MCF 10A (cell line): ENCODE measurements around the gene CCDC47. TPM values are rescaled to one million over a fixed set of nuclear protein-coding genes. Genes with fewer than 3 reads are reported as not detected.

Source experiments
- BruUV-seq: library from RNA; stranded (reverse); fragments of 400-500 nt; replicated peaks from 2 replicates; lab custom pipeline; 2021; lab: Mats Ljungman, UMichigan
- CTCF ChIA-PET: fragments of 300-600 bp; sonication (Branson Sonifier 250); formaldehyde crosslinking; extraction: SDS; loops from one replicate; lab custom pipeline; 2021; ENCODE audit warnings: antibody characterized with exemption, inconsistent platforms; lab: Yijun Ruan, JAX
- POLR2A ChIA-PET: fragments of 300-600, 350-650 bp; sonication (Branson Sonifier 250); formaldehyde crosslinking; extraction: SDS; loops from one replicate; lab custom pipeline; 2020; ENCODE audit warnings: antibody characterized with exemption, inconsistent platforms; lab: Yijun Ruan, JAX
- DNase-seq: peaks from one replicate; pipeline ENCODE4 v3.0.0-alpha.2; 2018; ENCODE audit not compliant: unreplicated experiment
- H3K27ac Mint-ChIP-seq: one replicate; pipeline ENCODE4 v1.8.0; 2022; ENCODE audit warnings: mild to moderate bottlenecking, low read depth, mixed read lengths; ENCODE audit not compliant: unreplicated experiment
- H3K27me3 Mint-ChIP-seq: one replicate; pipeline ENCODE4 v1.8.0; 2022; ENCODE audit warnings: mixed read lengths; ENCODE audit not compliant: insufficient read depth, unreplicated experiment
- H3K36me3 Mint-ChIP-seq: one replicate; pipeline ENCODE4 v1.8.0; 2022; ENCODE audit warnings: mild to moderate bottlenecking, moderate library complexity, mixed read lengths; ENCODE audit not compliant: insufficient read depth, unreplicated experiment
- H3K4me1 Mint-ChIP-seq: one replicate; pipeline ENCODE4 v1.8.0; 2022; ENCODE audit warnings: mixed read lengths; ENCODE audit not compliant: insufficient read depth, unreplicated experiment
- H3K4me3 Mint-ChIP-seq: one replicate; pipeline ENCODE4 v1.8.0; 2022; ENCODE audit warnings: mild to moderate bottlenecking, moderate library complexity, mixed read lengths; ENCODE audit not compliant: unreplicated experiment
- H3K9me3 Mint-ChIP-seq: one replicate; pipeline ENCODE4 v1.8.0; 2022; ENCODE audit warnings: mixed read lengths; ENCODE audit not compliant: unreplicated experiment
- intact Hi-C: fragments of 100-400 bp; cut with micrococcal nuclease; formaldehyde crosslinking; loops from 2 replicates; pipeline ENCODE4 v1.14.1; 2022
- total RNA-seq: library from RNA; stranded (reverse); gene quantifications from 2 replicates; pipeline ENCODE4 v1.2.3, GENCODE V29; 2022
- TF ChIP-seq, protein P1 (sequence below): fragments of 200-600 bp; IDR thresholded peaks from one replicate; pipeline ENCODE4 v1.8.0; 2022; ENCODE audit warnings: antibody characterized with exemption, mild to moderate bottlenecking; ENCODE audit not compliant: unreplicated experiment

Gene CCDC47
- total RNA-seq, 1 experiment from 2014 or later = 114 TPM

DNA sequence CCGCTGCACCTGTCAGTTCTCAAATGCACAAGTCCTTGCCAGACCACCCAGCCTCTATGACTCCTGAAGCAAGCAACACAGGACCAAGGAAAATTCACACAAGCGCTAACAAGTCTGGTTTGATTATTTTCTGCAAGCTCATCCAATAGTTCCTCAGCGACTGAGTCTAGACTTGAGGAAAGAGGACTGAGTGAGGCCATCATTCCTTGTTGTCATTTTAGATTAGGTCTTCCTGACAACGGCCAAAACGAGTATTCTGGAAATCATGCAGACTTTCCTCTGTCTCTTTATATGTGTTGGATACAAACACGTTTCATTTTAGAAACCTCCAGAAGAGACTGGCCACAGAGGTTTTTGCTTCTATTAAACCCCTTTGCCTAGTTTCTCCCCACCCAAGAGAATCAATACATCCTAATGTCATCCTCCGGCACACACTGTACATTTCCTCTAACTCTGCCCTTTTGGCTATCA is 561 bp downstream of the CCDC47 start:
- intact Hi-C loops = loop anchor here (2.0 kb wide), 1 partner anchor 32 kb away; the partner anchor contains the start of gene STRADA
- CTCF ChIA-PET = interaction anchor here (0.6 kb wide), 1 partner anchor 642 kb away, joined by 3 read pairs; no protein-coding TSS in a partner anchor
- peak; percentile 22 for DNase-seq

DNA sequence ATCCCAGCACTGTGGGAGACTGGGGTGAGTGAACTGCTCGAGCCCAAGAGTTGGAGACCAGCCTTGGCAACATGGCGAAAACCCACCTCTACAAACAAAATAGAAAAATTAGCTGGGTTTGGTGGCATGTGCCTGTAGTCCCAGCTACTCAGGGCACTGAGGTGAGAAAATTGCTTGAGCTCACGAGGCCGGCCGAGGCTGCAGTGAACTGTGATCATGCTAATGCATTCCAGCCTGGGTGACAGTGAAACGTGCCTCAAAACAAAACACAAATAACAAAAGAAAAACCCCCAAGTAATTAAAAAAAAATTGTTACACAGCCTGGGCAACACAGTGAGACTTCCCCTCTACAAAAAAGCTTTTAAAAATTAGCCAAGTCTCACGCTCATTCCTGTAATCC is 5.0 kb downstream of the CCDC47 start:
- peak overlapping the region; percentile 39 for H3K27ac Mint-ChIP-seq

More for the DNA sequence above, 561 bp downstream of the CCDC47 start:
- TF ChIP-seq, protein P1, sequence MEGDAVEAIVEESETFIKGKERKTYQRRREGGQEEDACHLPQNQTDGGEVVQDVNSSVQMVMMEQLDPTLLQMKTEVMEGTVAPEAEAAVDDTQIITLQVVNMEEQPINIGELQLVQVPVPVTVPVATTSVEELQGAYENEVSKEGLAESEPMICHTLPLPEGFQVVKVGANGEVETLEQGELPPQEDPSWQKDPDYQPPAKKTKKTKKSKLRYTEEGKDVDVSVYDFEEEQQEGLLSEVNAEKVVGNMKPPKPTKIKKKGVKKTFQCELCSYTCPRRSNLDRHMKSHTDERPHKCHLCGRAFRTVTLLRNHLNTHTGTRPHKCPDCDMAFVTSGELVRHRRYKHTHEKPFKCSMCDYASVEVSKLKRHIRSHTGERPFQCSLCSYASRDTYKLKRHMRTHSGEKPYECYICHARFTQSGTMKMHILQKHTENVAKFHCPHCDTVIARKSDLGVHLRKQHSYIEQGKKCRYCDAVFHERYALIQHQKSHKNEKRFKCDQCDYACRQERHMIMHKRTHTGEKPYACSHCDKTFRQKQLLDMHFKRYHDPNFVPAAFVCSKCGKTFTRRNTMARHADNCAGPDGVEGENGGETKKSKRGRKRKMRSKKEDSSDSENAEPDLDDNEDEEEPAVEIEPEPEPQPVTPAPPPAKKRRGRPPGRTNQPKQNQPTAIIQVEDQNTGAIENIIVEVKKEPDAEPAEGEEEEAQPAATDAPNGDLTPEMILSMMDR = no peak
- peaks cover 36% of the 10 kb centered on the region for H3K36me3 Mint-ChIP-seq
- no peaks in the 10 kb centered on the region for H3K9me3 Mint-ChIP-seq
- POLR2A ChIA-PET = interaction anchor here (0.9 to 11.5 kb wide), 32 partner anchors 8 to 769 kb away, joined by 3 to 211 read pairs (median 7); partner anchors contain the start of genes CEP95, DCAF7, DDX5 and FTSJ3
- peaks cover 28% of the 10 kb centered on the region for H3K4me1 Mint-ChIP-seq
- H3K4me3 Mint-ChIP-seq = peak overlapping the region; percentile 76
- peak overlapping the region; percentile 100 for H3K27ac Mint-ChIP-seq
- TSS peak; percentile 76 for BruUV-seq
- H3K27me3 Mint-ChIP-seq = no peaks in the 10 kb centered on the region

DNA sequence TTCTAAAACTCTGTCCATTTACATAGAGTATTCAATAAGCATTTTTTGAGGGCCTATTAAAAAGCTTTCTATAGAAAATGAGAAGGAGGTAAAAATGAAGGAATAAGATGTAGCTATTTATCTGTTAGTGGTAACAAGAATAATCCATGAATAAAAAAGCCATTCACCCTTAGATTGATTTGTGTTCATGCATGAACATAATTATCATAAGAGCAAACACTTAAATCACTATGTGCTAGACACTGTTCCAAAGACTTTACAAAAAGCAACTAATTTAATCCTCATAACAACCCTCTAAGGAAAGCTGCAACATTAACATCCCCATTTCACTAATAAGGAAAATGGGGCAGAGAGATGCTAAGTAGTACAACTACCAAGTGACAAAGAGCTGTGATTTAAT is 6.6 kb downstream of the CCDC47 start:
- no peak for DNase-seq
- intact Hi-C loops = no loop called here
- Mint-ChIP-seq H3K9me3 (no peaks in the 10 kb centered on the region), H3K36me3 (peaks cover 70% of the 10 kb centered on the region), H3K27ac (peak overlapping the region; percentile 39), H3K4me1 (peaks cover 18% of the 10 kb centered on the region), H3K4me3 (no peak overlapping the region), H3K27me3 (no peaks in the 10 kb centered on the region)
- TF ChIP-seq, protein P1 = no peak
- no TSS peak for BruUV-seq
- CTCF ChIA-PET = interaction anchor here (0.6 kb wide), 1 partner anchor 464 kb away, joined by 3 read pairs; no protein-coding TSS in a partner anchor
- POLR2A ChIA-PET = interaction anchor here (0.9 to 1.8 kb wide), 2 partner anchors 14 to 145 kb away, joined by 4 to 7 read pairs; partner anchors contain the start of gene MAP3K3

More for the DNA sequence above, 5.0 kb downstream of the CCDC47 start:
- H3K4me3 Mint-ChIP-seq = no peak overlapping the region
- H3K4me1 Mint-ChIP-seq = peaks cover 18% of the 10 kb centered on the region
- BruUV-seq = no TSS peak
- ChIA-PET CTCF (interaction anchor here (0.6 to 0.7 kb wide), 2 partner anchors 16 to 60 kb away, joined by 3 read pairs; no protein-coding TSS in a partner anchor), POLR2A (interaction anchor here (0.6 to 1.8 kb wide), 4 partner anchors 11 to 71 kb away, joined by 3 to 7 read pairs (median 3); no protein-coding TSS in a partner anchor)
- no peaks in the 10 kb centered on the region for H3K9me3 Mint-ChIP-seq
- no peaks in the 10 kb centered on the region for H3K27me3 Mint-ChIP-seq
- TF ChIP-seq, protein P1 = no peak
- H3K36me3 Mint-ChIP-seq = peaks cover 60% of the 10 kb centered on the region
- DNase-seq = no peak
- intact Hi-C loops = no loop called here

DNA sequence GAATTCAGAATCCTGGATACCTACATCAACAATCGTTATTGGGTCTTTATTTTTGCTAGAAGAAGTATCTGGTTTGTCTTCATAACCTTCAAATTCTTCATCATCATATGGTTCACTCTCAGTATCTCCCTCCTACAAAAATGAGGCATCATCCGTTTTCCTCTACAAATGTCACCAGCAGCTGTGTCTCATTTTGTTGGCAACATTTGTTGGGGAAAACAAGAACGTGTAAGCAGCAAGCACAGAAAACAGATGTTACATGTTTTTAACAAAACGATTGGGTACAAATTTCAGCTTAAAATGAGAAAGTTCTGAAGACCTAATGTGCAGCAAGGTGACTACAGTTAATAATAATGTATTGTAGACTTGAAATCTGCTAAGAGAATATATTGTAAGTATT is 8.7 kb downstream of the CCDC47 start:
- H3K36me3 Mint-ChIP-seq = peaks cover 74% of the 10 kb centered on the region
- DNase-seq = no peak
- H3K4me1 Mint-ChIP-seq = peaks cover 11% of the 10 kb centered on the region
- TF ChIP-seq, protein P1 = no peak
- intact Hi-C loops = no loop called here
- no peaks in the 10 kb centered on the region for H3K27me3 Mint-ChIP-seq
- no peak overlapping the region for H3K4me3 Mint-ChIP-seq
- H3K27ac Mint-ChIP-seq = no peak overlapping the region
- no TSS peak for BruUV-seq
- CTCF ChIA-PET = no interaction called here
- H3K9me3 Mint-ChIP-seq = no peaks in the 10 kb centered on the region
- POLR2A ChIA-PET = interaction anchor here (0.6 to 2.8 kb wide), 5 partner anchors 8 to 32 kb away, joined by 3 to 21 read pairs (median 8); partner anchors contain the start of gene CCDC47
